NCI-H446 treated with DMSO at 0.1 percent for 48 hours (cell line): ENCODE data around the gene ATAD3C.
A peak's percentile ranks its signal among the peaks of the same experiment; 100 is the strongest.
"Not testable (repeated sequence)": the region's sequence is repeated elsewhere in the genome, so short reads cannot be mapped to it uniquely, and the experiment has no call there.

Experiments used
- DNase-seq: peaks from one replicate; lab custom pipeline; 2025; lab: John Stamatoyannopoulos, UW

Gene ATAD3C

GRCh38 chr1:1449099-1449739, at the start of gene ATAD3C:
Gene ATAD3C (plus strand): TSS chr1:1449689. CDS start chr1:1450684, 995 bp downstream.
- no peak for DNase-seq

- no peak for DNase-seq
Measured at GRCh38 chr1:1399872-1400575, 49.5 kb upstream of the ATAD3C start.

- no peak for DNase-seq
Measured at GRCh38 chr1:1400576-1401456, 48.7 kb upstream of the ATAD3C start.

GRCh38 chr1:1401457-1402010, 48.0 kb upstream of the ATAD3C start:
- no peak for DNase-seq

GRCh38 chr1:1402072-1402900, 47.2 kb upstream of the ATAD3C start:
- no peak for DNase-seq

DNA sequence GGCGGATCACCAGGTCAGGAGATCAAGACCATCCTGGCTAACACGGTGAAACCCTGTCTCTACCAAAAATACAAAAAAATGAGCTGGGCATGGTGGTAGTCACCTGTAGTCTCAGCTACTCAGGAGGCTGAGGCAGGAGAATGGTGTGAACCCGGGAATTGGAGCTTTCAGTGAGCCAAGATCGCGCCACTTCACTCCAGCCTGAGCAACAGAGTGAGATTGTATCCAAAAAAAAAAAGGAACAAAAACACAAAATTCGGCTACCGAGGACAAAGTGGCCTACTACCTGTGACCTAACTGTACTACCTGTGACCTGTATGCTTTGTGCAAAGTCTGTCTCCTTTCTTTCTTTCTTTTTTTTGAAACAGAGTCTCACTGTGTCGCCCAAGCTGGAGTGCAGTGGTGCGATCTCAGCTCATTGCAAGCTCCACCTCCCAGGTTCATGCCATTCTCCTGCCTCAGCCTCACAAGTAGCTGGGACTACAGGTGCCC, 46.5 kb upstream of the ATAD3C start:
- DNase-seq = not testable (repeated sequence)

DNA sequence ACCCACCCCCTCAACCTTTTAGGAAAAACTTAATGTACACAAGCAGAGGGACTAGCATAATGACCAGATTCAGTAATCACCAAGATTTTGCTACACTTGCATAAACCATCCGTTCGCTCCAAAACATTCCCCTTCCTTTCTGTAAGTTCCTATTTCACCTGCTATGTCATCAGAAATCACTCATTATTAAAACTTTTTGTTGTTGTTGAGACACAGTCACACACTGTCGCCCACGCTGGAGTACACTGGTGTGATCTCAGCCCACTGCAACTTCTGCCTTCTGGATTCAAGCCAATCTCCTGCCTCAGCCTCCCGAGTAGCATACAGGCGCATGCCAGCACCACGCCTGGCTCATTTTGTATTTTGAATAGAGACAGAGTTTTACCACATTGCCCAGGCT, 45.8 kb upstream of the ATAD3C start:
- DNase-seq = no peak

- DNase-seq = no peak
Measured at GRCh38 chr1:1406101-1406820, 43.2 kb upstream of the ATAD3C start.

DNA sequence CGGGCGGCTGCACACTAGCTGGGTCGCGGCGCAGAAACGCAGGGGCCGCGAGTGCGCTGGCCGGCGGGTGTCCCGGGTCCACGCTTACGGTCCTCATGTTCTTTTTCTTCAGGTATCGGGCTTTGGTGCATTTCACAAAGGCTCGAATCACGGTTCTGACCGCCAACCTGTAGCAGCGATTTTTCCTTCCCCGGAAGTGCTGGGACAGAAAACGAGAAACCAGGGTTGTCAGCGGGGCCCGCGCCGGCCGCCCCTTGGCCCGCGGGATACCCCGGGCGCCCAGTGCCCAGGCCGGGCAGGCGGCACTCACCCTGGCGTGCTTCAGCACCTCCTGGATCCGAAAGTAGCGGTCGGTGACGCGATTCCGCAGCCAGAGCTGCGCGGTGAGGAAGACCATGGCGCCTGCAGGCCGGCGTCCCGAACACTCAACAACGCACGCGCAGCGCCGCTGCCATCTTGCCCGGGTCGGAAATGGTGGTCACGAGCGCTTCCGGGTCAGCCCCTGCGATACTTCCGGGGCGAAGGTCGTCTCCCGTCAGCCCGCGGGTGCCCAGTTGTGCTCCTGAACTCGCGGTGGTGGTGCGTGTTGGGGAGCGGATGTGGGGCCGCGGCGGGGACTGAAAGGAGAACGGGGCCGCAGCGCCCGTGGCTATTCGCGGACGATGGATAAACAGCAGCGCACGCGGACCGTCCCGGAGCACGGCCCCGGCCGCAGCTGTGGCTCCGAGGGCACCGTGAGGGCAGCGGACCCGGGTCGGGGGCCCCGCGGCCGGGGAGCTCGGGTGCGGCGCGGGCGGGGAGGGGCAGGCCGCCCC, 42.5 kb upstream of the ATAD3C start, which contains the start of gene MRPL20:
TSS of gene MRPL20 (minus strand) at position 473 of the 815 bp plus-strand sequence. CDS start at position 397, 76 bp downstream.
- DNase-seq = peak; percentile 83

GRCh38 chr1:1407636-1408318, 41.7 kb upstream of the ATAD3C start:
- no peak for DNase-seq

DNA sequence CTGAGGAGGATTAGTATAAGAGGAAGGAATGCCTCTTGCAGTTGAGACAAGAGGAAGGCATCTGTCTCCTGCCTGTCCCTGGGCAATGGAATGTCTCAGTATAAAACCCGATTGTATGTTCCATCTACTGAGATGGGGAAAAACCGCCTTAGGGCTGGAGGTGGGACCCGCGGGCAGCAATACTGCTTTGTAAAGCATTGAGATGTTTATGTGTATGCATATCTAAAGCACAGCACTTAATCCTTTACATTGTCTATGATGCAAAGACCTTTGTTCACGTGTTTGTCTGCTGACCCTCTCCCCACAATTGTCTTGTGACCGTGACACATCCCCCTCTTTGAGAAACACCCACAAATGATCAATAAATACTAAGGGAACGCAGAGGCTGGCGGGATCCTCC, 39.3 kb upstream of the ATAD3C start:
- not testable (repeated sequence) for DNase-seq

DNA sequence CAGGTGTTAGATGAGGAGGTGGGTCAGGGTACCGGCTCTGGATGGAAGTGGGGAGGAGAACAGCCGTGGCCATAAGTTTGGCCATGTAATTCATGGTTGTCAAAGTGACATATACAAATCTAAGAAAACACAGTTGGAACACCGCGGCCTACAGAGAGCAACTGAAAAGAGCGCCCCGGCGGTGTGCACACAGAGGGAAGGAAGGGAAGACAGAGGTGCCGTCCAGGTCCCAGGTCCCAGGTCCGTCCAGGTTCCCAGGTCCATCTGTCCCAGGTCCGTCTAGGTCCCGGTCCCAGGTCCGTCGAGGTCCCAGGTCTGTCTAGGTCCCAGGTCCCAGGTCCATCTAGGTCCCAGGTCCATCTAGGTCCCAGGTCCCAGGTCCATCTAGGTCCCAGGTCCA, 37.9 kb upstream of the ATAD3C start:
- DNase-seq = no peak

DNA sequence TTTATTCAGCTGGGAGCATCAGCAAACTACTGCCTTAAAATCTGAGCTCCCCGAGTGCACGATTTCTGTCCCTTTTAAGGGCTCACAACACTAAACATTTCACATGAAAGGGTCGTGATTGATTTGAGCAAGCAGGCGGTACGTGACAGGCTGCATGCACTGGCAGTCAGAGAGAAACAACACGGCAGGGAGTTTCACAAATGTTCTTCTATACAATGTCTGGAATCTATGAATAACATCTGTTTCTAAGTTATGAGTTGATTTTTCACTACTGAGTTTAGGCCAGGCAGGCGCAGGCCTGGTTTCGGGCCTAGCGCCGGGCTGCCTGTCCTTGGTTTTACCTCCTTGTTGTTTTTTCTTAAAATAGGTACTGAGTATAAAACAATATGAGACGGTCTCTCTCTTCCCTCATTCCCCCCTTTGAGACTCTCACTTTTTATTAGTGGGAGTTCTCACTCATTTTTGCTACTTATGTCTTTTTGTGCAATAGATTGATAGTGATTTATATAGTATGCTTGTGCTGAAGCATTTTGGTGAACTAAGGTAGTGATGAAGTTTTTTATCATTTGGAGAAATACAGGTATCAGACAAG, 37.1 kb upstream of the ATAD3C start:
- not testable (repeated sequence) for DNase-seq

- no peak for DNase-seq
Measured at GRCh38 chr1:1415751-1416150, 33.7 kb upstream of the ATAD3C start.

GRCh38 chr1:1417396-1417795, 32.1 kb upstream of the ATAD3C start:
- DNase-seq = not testable (repeated sequence)

DNA sequence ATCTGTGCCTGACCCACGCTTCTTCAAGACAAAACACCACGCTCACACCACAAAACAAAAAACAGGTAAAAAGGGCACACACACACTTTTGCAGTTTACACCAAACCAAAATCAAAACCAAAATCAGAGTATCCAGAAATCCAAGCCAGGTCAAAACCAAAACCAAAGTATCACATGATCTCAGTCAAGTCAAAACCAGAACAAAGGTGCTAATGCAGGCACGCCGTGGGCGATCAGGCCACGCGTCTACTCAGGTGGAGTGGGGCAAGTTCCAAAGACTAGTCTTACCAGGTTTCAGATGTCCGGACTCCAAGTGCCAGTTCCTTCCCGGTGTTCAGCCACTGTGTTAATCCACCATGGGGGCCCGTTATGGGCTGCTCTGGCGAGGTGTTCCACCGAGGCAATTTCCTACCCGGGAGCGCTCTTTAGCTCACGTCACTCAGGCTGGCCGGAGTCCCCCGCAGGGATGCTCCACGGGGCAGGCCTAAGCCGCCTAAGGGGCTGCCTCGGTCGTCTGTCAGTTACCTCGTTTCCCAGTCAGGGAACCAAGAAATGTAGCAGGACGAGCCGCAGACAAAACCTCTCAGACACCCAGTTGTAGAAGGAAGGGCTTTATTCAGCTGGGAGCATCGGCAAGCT, 31.5 kb upstream of the ATAD3C start:
- not testable (repeated sequence) for DNase-seq

DNA sequence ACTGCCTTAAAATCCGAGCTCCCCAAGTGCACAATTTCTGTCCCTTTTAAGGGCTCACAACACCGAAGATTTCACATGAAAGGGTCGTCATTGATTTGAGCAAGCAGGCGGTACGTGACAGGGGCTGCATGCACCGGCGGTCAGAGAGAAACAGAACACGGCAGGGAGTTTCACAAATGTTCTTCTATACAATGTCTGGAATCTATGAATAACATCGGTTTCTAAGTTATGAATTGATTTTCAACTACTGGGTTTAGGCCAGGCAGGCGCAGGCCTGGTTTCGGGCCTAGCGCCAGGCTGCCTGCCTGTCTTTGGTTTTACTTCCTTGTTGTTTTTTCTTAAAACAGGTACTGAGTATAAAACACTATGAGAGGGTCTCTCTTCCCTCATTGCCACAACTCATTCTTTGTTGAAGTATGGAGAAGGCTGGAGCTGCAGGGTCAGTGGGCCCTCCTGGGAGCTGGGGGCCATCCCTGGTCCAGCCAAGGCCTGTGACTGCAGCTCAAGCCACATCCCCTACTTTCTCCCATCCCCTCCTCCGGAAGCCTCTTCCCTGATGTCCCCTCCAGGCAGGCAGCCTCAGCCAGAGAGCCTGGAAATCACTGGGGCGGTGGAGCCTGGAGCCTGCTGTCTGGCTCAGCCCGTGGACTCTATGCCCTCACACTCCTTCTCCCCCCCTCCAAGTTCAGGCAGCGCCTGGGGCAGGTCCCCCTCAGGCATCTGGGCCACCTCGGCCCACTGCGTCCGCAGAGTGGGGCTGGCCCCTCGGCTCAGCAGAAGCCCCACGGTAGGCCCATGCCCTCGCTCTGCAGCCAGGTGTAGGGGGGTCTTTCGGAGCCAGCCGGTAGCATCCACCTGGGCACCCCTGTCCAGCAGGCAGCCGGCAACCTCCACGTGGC, 30.8 kb upstream of the ATAD3C start:
- no peak for DNase-seq
